Cardiac muscle cell (in vitro differentiated cells and primary cell): Measurements from ENCODE around the gene ITIH1. TPM values are rescaled to one million over a fixed set of nuclear protein-coding genes. Genes with fewer than 3 reads are reported as not detected.

ENCODE experiments used
- DNase-seq, 2 donors: peaks; one replicate each; pipeline versions ENCODE4 v3.0.0 to v3.0.0-alpha.2; 2010 to 2017; ENCODE audit warnings: low read depth in 1 of 2, low spot score in 1 of 2
- H3K27ac ChIP-seq: fragments of 200-600 bp; sonication (generic); 2 replicates; pipeline ENCODE4 v1.5.1; 2016
- H3K27me3 ChIP-seq: fragments of 200-600 bp; sonication (generic); 2 replicates; pipeline ENCODE4 v1.6.0; 2016; ENCODE audit warnings: control low read depth
- H3K36me3 ChIP-seq: fragments of 200-600 bp; sonication (generic); 2 replicates; pipeline ENCODE4 v1.5.1; 2016; ENCODE audit warnings: control low read depth
- H3K4me1 ChIP-seq: fragments of 200-600 bp; sonication (generic); 2 replicates; pipeline ENCODE4 v1.8.1; 2017; ENCODE audit warnings: low read depth, mild to moderate bottlenecking, mixed run types
- H3K4me3 ChIP-seq: fragments of 200-600 bp; sonication (generic); 2 replicates; pipeline ENCODE4 v1.5.1; 2016; ENCODE audit warnings: mild to moderate bottlenecking
- H3K9me3 ChIP-seq: fragments of 200-600 bp; sonication (generic); 2 replicates; pipeline ENCODE4 v1.5.1; 2017; ENCODE audit warnings: low read depth, mild to moderate bottlenecking, control low read depth
- polyA plus RNA-seq: library from polyadenylated mRNA; unstranded; fragments of >200 nt; fragmentation: Nextera tagmentation; extraction: Ambion mirVana; gene quantifications from 2 replicates; pipeline ENCODE4 v1.2.1, GENCODE V29; 2016
- total RNA-seq: library from RNA; depleted of rRNA; stranded (reverse); fragments of >200 nt; gene quantifications from 2 replicates; pipeline ENCODE4 v1.2.3, GENCODE V29; 2016
- TF ChIP-seq, protein P1 (sequence below): IDR thresholded peaks from 2 replicates; pipeline ENCODE4 v1.5.1; 2012; ENCODE audit warnings: low read depth, mild to moderate bottlenecking, low read length

The ITIH1 gene
- total and polyA plus RNA-seq, 2 experiments from 2014 or later, result 0.20 TPM; not detected in 1

DNA sequence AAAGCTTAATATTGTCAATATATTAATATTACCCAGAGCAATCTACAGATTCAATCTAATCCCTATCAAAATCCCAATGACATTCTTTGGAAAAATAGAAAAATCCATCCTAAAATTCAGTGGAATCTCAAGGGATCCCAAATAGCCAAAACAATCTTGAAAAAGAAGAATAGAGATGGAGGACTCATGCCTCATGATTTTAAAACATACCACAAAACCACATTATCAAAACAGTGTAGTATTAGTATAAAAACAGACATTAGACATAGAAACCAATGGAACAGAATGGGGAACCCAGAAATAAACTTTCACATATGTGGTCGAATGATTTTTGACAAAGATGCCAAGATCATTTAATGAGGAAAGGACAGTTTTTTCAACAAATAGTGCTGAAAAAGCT is 21.3 kb upstream of the ITIH1 start:
- Histone ChIP-seq H3K9me3 (no peaks in the 10 kb centered on the region), H3K27me3 (no peaks in the 10 kb centered on the region), H3K36me3 (peaks cover 28% of the 10 kb centered on the region), H3K27ac (no peak overlapping the region), H3K4me3 (no peak overlapping the region), H3K4me1 (no peaks in the 10 kb centered on the region)
- no peak for DNase-seq
- TF ChIP-seq, protein P1, sequence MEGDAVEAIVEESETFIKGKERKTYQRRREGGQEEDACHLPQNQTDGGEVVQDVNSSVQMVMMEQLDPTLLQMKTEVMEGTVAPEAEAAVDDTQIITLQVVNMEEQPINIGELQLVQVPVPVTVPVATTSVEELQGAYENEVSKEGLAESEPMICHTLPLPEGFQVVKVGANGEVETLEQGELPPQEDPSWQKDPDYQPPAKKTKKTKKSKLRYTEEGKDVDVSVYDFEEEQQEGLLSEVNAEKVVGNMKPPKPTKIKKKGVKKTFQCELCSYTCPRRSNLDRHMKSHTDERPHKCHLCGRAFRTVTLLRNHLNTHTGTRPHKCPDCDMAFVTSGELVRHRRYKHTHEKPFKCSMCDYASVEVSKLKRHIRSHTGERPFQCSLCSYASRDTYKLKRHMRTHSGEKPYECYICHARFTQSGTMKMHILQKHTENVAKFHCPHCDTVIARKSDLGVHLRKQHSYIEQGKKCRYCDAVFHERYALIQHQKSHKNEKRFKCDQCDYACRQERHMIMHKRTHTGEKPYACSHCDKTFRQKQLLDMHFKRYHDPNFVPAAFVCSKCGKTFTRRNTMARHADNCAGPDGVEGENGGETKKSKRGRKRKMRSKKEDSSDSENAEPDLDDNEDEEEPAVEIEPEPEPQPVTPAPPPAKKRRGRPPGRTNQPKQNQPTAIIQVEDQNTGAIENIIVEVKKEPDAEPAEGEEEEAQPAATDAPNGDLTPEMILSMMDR, result no peak

DNA sequence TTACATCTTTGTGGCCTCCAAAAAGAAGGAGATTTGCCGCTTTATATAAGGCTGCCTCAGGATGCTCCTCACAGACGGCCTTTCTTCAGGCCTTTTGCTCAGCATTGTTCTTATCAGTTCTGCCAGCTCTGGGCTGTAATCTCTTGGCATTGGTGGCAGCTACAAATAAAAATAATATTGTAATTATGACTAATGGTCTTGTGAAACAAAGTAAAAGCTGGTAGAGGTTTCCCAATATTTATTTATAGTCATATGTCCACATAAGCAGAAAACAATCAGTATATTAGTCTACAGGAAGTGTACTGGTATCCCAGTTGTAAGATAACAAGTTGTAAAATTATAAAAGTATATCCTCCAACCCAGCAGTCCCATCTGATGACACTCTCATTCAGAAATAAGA is 13.9 kb upstream of the ITIH1 start:
- peak in 1 of 2 donors; percentile 60 for DNase-seq
- Histone ChIP-seq H3K36me3 (peaks cover 58% of the 10 kb centered on the region), H3K9me3 (no peaks in the 10 kb centered on the region), H3K27me3 (no peaks in the 10 kb centered on the region), H3K4me3 (no peak overlapping the region), H3K4me1 (no peaks in the 10 kb centered on the region), H3K27ac (no peak overlapping the region)
- TF ChIP-seq, protein P1, result no peak

DNA sequence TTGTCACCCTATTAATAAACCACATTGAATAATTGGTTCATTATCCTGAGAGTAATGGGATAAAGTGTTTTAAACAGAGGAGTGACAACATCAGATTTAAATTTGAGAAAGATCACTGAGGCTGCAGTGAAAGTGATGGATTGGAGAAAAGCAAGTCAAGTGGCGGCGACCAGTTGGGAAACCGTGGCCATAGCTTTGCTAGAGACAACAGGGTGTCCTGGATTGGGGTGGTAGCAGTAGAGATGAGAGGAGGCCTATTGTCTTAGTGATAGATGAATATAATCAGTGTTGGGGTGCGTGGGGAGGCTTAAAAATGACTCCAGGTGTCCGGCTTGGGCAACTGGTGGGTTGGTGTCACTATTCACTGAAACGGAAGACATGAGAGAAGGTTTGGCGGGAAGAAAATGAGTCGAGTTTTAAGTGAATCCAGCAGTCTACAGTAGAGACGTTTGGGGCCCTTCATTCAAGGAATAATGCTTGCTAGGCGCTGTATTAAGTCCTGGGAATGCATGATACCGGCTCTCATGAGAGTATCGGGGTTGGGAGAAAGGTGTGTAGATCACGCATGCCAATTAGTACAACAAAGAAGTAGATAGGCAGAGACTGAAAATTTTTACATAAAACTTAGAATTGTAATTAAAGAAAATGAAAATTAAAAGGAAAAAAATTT is 7.5 kb upstream of the ITIH1 start:
- H3K36me3 ChIP-seq, result peaks cover 12% of the 10 kb centered on the region
- H3K4me1 ChIP-seq, result peaks cover 11% of the 10 kb centered on the region
- no peaks in the 10 kb centered on the region for H3K27me3 ChIP-seq
- H3K27ac ChIP-seq, result peak overlapping the region; percentile 86
- DNase-seq, result peak; percentile 7 to 28
- H3K9me3 ChIP-seq, result no peaks in the 10 kb centered on the region
- TF ChIP-seq, protein P1, result no peak
- peak overlapping the region; percentile 82 for H3K4me3 ChIP-seq

DNA sequence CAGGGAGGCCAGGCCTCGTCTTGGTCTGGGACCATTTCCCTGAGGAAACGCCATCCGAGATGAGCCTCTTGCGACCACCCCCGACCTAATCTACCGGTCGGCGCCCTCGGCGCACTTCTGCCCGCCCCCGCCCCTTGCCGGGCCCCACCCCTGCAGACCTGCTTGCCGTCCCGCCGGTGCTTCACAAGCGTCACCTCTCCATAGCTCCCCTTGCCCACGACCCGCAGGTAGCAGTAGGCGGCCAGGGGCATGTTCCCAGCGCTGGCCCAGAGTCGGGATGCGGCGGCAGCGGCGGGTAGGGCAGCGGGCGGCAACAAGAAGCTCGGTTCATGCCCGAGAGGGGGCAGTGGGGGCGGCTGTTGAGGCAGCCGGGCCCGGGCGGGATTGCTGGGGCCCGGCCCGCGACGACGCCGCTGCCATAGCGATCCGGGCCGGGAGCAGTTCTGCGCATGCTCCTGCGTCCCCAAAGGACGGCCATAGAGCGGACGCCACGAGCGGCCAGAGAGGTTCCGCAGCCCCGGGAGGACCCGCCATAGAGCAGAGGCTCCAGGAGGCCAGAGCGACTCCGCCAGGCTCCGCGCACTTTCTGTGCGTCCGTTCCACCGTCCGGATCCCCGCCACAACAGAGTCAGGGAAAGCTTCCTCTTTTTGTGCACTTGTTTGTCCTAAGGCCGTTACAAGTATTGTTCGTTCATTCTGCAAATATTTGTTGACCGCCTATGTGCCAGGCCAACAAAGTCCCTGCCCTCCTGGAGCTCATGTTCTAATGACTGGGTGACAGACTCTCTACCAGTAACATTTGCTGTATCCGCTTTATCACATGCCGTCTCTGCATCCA is 6.7 kb upstream of the ITIH1 start, which contains the start of gene NEK4:
Gene NEK4 (minus strand): TSS at position 445 of the 838 bp plus-strand sequence. CDS start 194 bp downstream, at position 251.
- peak within 1 kb of the TSS; percentile 82 for H3K4me3 ChIP-seq
- no peaks in the 10 kb centered on the region for H3K9me3 ChIP-seq
- peak within 1 kb of the TSS; percentile 86 for H3K27ac ChIP-seq
- DNase-seq, result peak; percentile 93 to 97
- TF ChIP-seq, protein P1, result no peak
- H3K4me1 ChIP-seq, result peaks cover 11% of the 10 kb centered on the region
- H3K27me3 ChIP-seq, result no peaks in the 10 kb centered on the region
- peaks cover 8% of the 10 kb centered on the region for H3K36me3 ChIP-seq

GRCh38 chr3:52771334-52771681 is 6.1 kb upstream of the ITIH1 start:
- Histone ChIP-seq H3K4me1 (peaks cover 11% of the 10 kb centered on the region), H3K27me3 (no peaks in the 10 kb centered on the region), H3K9me3 (no peaks in the 10 kb centered on the region), H3K4me3 (peak overlapping the region; percentile 82), H3K36me3 (peaks cover 2% of the 10 kb centered on the region), H3K27ac (peak overlapping the region; percentile 86)
- DNase-seq, result no peak
- TF ChIP-seq, protein P1, result no peak
